Activated CD4-positive, CD25-positive, alpha-beta regulatory T cell treated with anti-CD3 and anti-CD28 coated beads, Interleukin-2, amount 50 U/mL, for 16 hours (primary cell): ENCODE results near the gene CBFA2T3.

Experiments used
- DNase-seq: peaks from one replicate; pipeline ENCODE4 v3.0.0-alpha.2; 2020; ENCODE audit warnings: low read depth, low spot score

CBFA2T3 gene

DNA sequence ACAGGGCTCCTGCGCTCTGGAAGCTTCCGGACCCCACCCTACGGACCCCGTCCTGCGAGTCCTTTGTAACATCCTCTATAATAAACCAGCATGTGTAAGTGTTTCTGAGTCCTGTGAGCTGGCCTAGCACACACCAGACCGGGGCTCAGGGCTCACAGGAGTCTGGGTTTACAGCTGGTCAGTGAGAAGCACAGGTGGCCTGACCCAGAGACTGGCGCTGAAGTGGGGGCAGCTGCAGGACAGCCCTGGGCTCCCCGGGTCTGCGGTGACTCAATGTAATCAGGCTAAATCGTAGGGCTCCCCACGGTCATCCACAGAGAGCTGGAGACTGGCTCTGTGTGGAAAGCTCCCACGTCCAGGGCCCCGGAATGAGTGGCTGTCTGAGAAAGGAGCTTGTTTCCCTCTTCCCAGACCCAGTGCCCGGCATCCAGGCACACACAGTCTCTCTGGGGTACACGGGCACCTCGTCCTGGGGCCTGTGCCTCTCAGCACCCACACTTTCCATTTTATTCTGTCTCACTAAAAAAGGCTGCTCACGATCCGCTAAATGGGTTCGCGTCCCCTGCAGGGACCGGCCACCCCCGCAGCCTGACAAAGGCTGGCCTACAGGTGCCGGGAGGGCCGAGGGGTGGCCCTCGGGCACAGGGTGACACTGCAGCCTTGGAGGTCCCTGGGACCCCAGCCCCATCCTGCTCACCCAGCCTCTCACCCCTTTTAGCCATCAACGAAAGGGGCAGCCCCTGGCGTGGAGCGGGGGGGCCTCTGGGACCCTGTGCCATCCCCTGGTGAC, 18.9 kb upstream of the CBFA2T3 start:
- no peak for DNase-seq

GRCh38 chr16:88995194-88995593, 18.2 kb upstream of the CBFA2T3 start:
- no peak for DNase-seq

- DNase-seq: no peak
These were observed 17.7 kb upstream of the CBFA2T3 start for GRCh38 chr16:88994695-88995094.

DNA sequence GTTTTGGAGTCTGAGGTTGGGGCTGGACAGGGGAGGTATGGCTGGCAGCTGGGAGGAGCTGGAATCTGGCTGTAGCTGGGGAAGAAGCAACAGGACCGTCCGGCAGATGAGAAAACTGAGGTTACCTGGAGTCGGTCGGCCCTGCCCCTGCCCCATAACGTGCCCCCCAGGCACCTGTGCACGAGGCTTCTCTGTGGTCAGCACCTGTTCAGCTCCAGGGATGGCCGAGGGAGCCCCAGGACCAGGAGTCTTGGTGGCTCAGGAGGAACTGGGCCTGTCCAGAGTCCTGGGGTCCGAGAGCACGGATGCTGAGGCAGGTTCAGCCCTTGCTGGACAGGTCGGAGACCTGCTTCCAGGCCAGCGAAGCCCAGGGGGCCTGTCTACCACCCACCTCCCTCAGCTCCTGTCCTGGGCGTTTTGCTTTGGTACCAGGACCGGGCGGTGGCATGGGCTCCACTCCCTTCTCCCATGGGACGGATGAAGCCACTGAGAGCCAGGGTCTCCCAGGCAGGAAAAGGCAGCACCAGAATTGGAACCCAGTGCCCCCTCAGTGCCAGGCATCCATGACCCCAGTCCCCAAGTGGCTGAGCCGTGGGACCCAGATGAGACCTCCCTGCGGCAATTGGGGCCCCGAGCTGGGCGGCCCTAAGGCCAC, 17.1 kb upstream of the CBFA2T3 start:
- DNase-seq: no peak

GRCh38 chr16:88993166-88993761, 16.3 kb upstream of the CBFA2T3 start:
- no peak for DNase-seq

DNA sequence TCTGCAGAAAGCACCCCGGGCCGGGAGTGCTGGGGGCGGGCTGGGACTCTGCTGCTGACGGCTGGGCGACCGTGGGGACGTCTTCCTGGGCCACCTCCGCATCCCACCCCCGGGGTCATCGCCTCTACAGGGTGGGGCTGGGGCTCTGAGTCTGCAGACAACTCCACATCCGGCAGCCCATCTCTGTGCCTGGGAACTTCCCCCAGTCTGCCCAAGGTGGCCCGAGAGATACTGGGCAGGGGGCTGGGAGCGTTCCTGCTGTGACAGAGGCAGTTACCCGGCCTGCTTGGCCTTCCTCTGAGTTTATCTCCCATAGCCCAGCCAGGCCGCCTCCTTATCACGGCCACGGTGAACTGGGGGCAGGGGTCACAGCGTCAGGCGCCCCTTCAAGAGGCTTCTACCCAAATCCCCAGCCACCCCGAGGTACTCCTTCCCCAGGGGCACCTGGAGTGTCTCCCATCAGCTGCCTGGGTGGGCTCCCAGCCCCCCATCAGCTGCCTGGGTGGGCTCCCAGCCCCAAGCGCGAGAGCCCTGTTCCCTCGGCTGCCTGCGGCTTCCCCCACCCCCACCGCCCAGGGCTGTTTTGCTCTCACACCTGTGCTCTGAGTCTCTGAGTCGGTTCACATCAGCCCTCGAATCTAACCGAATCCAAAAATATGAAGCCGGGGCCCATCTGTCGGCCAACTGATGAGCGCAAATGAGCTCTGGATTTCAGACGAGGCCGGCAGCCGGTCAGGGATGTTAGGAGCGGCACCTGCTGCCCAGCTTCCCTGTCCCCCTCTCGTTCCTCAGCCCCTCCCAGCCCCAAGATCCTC, 15.6 kb upstream of the CBFA2T3 start:
- no peak for DNase-seq

DNA sequence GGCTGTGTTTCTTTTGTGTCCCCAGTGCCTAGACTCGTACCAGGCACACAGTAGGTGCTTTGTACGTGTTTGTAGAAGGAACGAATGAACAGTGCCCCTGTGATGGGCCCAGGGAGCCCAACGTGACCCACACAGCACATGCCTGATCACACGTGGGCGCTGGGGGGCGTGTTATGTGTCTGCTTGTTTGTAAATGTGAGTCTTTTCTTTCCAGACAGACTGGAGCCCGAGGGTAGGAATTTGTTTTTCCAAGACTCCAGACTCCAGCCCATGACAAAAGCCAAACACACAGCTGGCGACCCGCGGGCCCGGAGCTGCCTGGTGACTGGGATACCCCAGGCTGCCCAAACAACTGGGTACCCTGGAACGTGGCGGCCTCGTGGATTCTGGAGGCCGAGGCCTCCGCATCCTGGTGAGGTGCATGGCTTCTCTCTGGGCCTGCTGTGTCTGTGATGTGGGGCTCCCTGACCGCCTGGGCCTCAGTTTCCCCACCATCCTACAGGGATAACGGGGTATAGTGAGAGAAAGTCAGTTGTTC, 14.9 kb upstream of the CBFA2T3 start:
- DNase-seq: no peak

DNA sequence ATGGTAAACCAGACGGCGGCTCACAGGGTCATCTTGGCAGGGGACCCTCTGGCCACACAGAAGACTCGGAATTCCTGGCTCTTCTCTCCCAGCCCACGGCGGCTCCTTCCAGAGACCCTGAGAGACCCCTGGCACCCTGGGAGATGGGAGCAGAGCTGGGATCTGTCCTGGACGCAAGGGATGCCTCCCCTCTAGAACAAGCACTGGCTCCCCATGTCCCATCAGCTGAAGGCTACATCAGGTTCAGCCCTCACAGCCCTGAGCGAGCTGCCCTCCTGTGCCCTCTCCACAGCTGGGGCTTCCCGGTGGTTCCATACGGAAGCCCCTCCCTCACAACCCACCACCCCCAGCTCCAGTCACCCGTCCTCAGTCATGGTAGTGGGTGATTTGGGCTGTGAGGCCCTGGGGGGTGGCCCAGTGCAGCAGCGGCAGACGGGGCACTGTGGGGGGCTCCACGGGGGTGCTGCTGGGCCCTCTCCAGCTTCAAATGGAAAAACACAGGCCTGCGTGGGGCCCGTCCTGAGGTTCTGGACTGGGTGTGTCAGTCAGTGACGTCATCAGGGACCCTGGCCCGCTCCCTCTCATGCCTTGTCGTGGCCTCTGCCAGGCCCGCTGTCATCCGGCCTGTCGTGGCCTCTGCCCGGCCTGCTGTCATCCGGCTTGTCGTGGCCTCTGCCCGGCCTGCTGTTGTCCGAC, 13.0 kb upstream of the CBFA2T3 start:
- no peak for DNase-seq

- no peak for DNase-seq
These were observed 12.2 kb upstream of the CBFA2T3 start for GRCh38 chr16:88988980-88989811.

- DNase-seq: no peak
These were observed 8.5 kb upstream of the CBFA2T3 start for GRCh38 chr16:88985521-88985920.

- no peak for DNase-seq
These were observed 7.0 kb upstream of the CBFA2T3 start for GRCh38 chr16:88983771-88984687.

GRCh38 chr16:88983165-88983564, 6.2 kb upstream of the CBFA2T3 start:
- no peak for DNase-seq

GRCh38 chr16:88982286-88983084, 5.5 kb upstream of the CBFA2T3 start:
- no peak for DNase-seq

DNA sequence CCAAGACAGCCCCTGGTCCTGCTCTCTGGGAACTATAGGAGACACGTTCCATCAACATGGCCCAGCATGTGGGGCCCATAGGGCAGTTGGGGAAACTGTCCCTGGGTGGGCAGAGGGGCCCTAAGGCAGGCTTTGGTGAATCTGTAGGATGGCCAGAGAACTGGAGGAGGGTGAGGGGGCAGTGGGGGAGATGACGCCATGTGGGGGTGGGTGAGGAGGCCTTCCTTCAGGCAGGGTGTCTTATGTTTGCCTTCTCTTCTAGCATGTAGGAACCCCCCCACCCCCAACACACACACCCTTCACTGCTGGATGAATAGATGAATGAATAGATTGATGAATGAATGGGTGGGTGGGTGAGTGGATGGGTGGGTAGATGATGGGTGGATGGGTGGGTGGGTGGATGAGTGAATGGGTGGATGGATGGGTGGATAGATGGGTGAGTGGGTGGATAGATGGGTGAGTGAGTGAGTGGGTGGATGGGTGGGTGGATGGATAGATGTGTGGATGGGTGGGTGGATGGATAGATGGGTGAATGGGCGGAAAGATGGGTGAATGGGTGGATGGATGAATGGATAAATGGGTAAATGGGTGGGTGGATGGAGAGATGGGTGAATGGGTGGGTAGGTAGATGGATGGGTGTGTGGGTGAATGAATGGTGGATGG, 2.5 kb upstream of the CBFA2T3 start:
- no peak for DNase-seq

GRCh38 chr16:88978608-88979346, 1.8 kb upstream of the CBFA2T3 start:
- no peak for DNase-seq

DNA sequence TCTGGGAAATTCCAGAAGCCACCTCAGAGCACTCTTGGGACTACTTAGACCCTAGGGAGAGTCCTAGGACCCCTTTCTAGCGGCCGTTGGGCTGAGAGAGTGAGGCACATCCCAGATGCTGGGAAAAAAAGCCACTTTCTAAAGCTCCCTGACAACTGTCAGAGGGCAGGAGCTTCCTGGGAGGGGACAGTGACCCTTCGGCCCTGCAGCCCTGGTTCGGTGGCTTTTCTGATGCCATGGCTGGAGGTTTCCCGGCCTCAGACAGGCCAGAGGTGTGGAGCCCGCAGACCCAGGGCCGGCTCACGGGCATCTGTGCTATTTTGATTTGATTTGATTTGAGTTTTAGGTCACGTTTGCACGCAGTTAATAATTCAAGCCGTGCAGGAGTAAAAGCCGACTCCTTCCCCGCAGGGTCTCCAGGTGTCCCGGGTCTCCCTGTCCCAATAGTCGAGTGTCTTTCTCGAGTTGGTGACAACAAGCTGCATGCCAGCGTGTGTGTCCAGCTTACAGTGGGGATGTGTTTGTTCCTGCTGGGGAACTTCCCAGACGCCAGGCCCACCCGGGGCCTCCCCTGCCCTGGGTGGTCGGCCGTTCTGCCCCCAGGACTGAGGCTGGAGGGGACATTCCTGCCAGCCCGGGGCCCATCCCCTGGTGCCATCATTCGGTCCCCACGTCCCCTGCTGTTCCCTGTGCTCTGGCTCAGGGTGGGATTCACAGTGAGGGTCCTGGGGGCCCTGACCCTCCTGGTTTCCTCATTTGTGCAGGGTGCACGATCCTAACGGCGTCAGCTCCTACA, 1.0 kb upstream of the CBFA2T3 start:
- no peak for DNase-seq
